ENCODE data around the gene SAMD9L.
"Not testable (repeated sequence)": the region's sequence is repeated elsewhere in the genome, so short reads cannot be mapped to it uniquely, and the experiment has no call there.

Gene SAMD9L

DNA sequence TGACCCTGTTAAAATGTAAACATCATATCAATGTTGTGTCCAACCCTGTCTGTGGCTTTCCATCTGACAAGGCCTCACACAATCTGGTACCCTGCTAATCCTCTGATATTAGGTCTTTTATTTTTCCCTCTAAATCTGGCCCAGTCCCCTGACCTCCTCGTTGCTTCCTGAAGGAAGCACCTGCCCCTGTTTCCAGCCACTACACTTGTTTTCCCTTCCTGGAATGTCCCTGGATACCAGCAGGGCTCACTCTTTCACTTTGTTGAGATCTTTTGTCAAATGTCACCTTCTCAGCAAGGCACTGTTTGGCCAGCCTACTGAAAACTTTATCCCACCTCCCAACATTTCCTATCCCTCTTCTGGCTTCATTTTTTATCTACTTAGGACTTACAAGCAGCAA lies 2.1 kb downstream of the SAMD9L start:
- Histone ChIP-seq H3K4me3 (ENCODE audit: low read depth, low read length) (no peak overlapping the region), H3K36me3 (ENCODE audit: control insufficient read depth, insufficient read depth, low read length) (no peaks in the 10 kb centered on the region), H3K9ac (ENCODE audit: low read depth, low read length) (no peak overlapping the region), H3K4me1 (ENCODE audit: control insufficient read depth, insufficient read depth, low read length) (peaks cover 6% of the 10 kb centered on the region), H3K27ac (ENCODE audit: low read depth, low read length) (no peak overlapping the region), H3K9me3 (ENCODE audit: control insufficient read depth, insufficient read depth, low read length) (no peaks in the 10 kb centered on the region), H3K27me3 (ENCODE audit: control insufficient read depth, insufficient read depth, low read length) (no peaks in the 10 kb centered on the region)

DNA sequence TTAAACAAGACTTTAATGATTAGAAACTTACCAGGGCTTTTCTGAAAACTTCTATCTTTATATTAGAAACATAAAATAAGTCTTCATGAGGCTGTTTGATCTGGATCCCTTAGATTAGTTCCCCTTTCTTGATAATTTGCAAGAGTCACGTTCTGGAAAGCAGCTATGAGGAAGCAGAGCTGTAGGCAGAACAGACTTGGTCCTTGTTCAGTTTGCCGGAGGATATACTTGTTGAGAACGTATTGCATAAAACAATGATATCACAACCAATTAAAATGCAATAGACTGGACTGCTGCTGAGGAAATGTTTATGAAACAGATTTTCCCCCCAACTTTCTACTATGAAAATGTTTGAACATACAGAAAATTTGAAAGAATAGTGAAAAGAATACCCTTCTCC lies 2.8 kb downstream of the SAMD9L start:
- H3K4me3 ChIP-seq (ENCODE audit: low read depth, low read length) = no peak overlapping the region
- no peak overlapping the region for H3K9ac ChIP-seq (ENCODE audit: low read depth, low read length)

DNA sequence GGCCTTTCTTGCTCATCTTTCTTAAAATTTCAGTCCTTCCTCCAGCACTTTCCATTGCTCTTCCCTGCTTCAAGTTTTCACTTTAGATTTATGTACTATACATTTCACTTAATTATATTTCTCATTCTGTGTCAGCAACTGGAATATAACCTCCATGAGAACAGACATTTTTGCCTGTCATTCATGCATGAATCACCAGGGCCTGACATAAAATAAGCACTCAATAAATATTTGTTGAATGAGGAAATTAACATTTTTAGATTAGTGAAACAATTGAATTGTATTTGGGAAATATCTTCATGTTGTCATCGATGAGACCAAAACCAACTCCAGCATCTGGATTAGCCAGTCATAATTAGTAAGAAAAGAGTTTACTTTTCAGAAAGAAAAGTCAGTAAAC lies 6.1 kb downstream of the SAMD9L start:
- Histone ChIP-seq H3K36me3 (ENCODE audit: control insufficient read depth, insufficient read depth, low read length) (no peaks in the 10 kb centered on the region), H3K27me3 (ENCODE audit: control insufficient read depth, insufficient read depth, low read length) (no peaks in the 10 kb centered on the region), H3K9ac (ENCODE audit: low read depth, low read length) (no peak overlapping the region), H3K27ac (ENCODE audit: low read depth, low read length) (no peak overlapping the region), H3K4me1 (ENCODE audit: control insufficient read depth, insufficient read depth, low read length) (no peaks in the 10 kb centered on the region), H3K4me3 (ENCODE audit: low read depth, low read length) (no peak overlapping the region), H3K9me3 (ENCODE audit: control insufficient read depth, insufficient read depth, low read length) (no peaks in the 10 kb centered on the region)

More for the DNA sequence above, 2.8 kb downstream of the SAMD9L start:
- no peaks in the 10 kb centered on the region for H3K9me3 ChIP-seq (ENCODE audit: control insufficient read depth, insufficient read depth, low read length)
- H3K27me3 ChIP-seq (ENCODE audit: control insufficient read depth, insufficient read depth, low read length) = no peaks in the 10 kb centered on the region
- no peak overlapping the region for H3K27ac ChIP-seq (ENCODE audit: low read depth, low read length)
- peaks cover 6% of the 10 kb centered on the region for H3K4me1 ChIP-seq (ENCODE audit: control insufficient read depth, insufficient read depth, low read length)
- H3K36me3 ChIP-seq (ENCODE audit: control insufficient read depth, insufficient read depth, low read length) = no peaks in the 10 kb centered on the region

DNA sequence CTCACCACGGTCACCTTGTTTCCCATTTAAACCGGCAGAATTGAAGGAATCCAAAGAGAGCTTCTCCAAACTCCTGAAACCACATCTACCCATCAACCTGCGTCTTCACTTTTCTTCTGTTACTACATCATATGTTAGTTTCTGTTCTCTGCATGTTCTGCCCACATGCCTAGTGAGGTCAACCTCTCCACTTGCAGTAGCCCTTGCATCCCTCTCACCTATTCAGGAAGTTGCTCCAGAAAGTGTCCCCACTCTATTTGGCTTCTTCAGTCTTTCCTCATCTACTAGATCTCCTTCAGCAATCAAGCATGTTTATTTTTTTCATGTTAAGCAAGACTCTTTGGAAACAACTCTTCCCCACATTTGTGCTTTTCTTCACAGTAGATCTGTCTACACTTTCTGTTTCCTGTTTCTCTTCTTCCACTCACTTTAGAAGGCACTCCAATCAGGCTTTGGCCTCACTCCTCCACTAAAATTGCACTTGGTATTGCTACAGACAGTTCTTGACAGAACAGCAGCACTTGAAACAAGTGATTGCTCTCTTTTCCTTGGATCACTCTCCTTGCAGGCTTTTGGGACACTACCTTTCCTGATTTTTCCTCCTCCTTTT lies 7.5 kb downstream of the SAMD9L start:
- H3K4me1 ChIP-seq (ENCODE audit: control insufficient read depth, insufficient read depth, low read length) = no peaks in the 10 kb centered on the region
- no peaks in the 10 kb centered on the region for H3K27me3 ChIP-seq (ENCODE audit: control insufficient read depth, insufficient read depth, low read length)
- no peak overlapping the region for H3K27ac ChIP-seq (ENCODE audit: low read depth, low read length)
- H3K9me3 ChIP-seq (ENCODE audit: control insufficient read depth, insufficient read depth, low read length) = no peaks in the 10 kb centered on the region
- H3K4me3 ChIP-seq (ENCODE audit: low read depth, low read length) = no peak overlapping the region
- H3K9ac ChIP-seq (ENCODE audit: low read depth, low read length) = no peak overlapping the region
- H3K36me3 ChIP-seq (ENCODE audit: control insufficient read depth, insufficient read depth, low read length) = no peaks in the 10 kb centered on the region

DNA sequence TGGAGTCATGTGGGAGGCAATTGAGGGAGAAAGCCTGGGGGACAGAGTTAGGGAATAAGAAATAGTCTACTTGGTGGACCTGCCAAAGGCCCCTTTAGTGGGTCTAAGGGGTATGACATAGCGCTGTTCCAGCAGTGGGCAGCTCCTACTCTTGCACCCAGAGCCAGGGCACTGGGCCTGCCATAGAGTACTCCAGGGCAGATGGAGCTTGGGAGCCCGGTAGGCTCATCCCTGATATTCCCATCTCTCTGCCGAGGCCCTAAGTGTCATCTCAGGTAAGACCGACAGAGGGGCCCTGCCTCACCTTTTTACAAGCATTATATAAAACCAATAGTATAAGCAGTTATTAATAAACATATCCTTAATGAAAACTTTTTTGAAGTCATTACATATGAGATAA lies 9.6 kb downstream of the SAMD9L start:
- H3K4me3 ChIP-seq (ENCODE audit: low read depth, low read length) = no peak overlapping the region
- H3K9me3 ChIP-seq (ENCODE audit: control insufficient read depth, insufficient read depth, low read length) = no peaks in the 10 kb centered on the region
- H3K36me3 ChIP-seq (ENCODE audit: control insufficient read depth, insufficient read depth, low read length) = no peaks in the 10 kb centered on the region

DNA sequence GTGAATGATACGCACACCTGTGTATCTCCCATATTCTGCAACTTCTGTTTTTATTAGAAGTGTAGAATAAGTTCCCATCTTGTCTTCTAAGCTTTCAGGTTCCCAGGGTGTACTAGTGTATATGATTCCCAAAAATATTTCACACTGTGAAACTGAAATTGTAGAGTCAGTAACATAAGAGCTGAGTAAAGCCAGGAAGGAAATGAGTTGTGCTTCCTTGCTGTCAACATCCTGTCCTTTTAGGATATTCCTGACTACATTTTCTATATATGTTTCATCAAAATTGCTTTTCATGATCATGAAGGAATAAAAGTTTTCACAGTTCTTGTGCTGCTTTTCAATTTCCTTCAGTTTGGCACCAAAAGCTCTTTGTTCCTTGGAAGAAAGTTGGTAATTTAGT lies 15.2 kb downstream of the SAMD9L start:
- H3K4me1 ChIP-seq (ENCODE audit: control insufficient read depth, insufficient read depth, low read length) = no peaks in the 10 kb centered on the region
- no peaks in the 10 kb centered on the region for H3K36me3 ChIP-seq (ENCODE audit: control insufficient read depth, insufficient read depth, low read length)
- H3K27ac ChIP-seq (ENCODE audit: low read depth, low read length) = no peak overlapping the region
- no peaks in the 10 kb centered on the region for H3K9me3 ChIP-seq (ENCODE audit: control insufficient read depth, insufficient read depth, low read length)
- no peak overlapping the region for H3K9ac ChIP-seq (ENCODE audit: low read depth, low read length)
- H3K4me3 ChIP-seq (ENCODE audit: low read depth, low read length) = no peak overlapping the region
- H3K27me3 ChIP-seq (ENCODE audit: control insufficient read depth, insufficient read depth, low read length) = no peaks in the 10 kb centered on the region

More for the DNA sequence above, 9.6 kb downstream of the SAMD9L start:
- no peak overlapping the region for H3K9ac ChIP-seq (ENCODE audit: low read depth, low read length)
- no peak overlapping the region for H3K27ac ChIP-seq (ENCODE audit: low read depth, low read length)
- H3K27me3 ChIP-seq (ENCODE audit: control insufficient read depth, insufficient read depth, low read length) = no peaks in the 10 kb centered on the region
- H3K4me1 ChIP-seq (ENCODE audit: control insufficient read depth, insufficient read depth, low read length) = no peaks in the 10 kb centered on the region

DNA sequence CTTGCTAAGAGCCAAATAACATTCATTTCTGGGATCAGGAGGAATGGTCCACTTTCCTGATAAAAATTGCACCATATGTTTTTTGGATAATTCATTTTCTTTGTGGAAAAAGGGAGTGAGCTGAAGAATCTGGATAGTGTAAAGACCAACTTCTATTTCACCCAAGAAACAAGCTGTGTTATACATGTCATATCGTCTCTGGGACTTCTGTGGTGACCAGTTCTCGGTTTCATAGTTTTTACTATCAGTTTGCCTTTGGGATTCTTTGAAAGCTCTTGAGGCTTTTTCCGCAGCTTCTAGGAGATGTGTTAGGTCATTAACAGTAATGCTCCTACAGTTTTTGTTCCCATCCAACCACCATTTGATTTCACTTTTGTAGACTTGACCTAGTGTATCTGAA lies 16.0 kb downstream of the SAMD9L start:
- Histone ChIP-seq H3K4me3 (ENCODE audit: low read depth, low read length) (no peak overlapping the region), H3K9me3 (ENCODE audit: control insufficient read depth, insufficient read depth, low read length) (peaks cover 6% of the 10 kb centered on the region; the same call in 1 of the 2 replicates), H3K36me3 (ENCODE audit: control insufficient read depth, insufficient read depth, low read length) (no peaks in the 10 kb centered on the region), H3K27me3 (ENCODE audit: control insufficient read depth, insufficient read depth, low read length) (no peaks in the 10 kb centered on the region), H3K27ac (ENCODE audit: low read depth, low read length) (no peak overlapping the region), H3K4me1 (ENCODE audit: control insufficient read depth, insufficient read depth, low read length) (no peaks in the 10 kb centered on the region), H3K9ac (ENCODE audit: low read depth, low read length) (no peak overlapping the region)

DNA sequence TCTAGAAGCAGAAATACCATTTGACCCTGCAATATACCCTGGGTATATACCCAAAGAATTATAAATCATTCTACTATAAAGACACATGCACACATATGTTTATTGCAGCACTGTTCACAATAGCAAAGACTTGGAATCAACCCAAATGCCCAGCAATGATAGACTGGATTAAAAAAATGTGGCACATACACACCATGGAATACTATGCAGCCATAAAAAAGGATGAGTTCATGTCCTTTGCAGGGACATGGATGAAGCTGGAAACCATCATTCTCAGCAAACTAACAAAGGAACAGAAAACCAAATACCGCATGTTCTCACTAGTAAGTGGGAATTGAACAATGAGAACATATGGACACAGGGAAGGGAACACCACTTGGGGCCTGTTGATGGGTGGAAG lies 21.2 kb downstream of the SAMD9L start:
- H3K4me3 ChIP-seq (ENCODE audit: low read depth, low read length); H3K36me3 ChIP-seq (ENCODE audit: control insufficient read depth, insufficient read depth, low read length); H3K27ac ChIP-seq (ENCODE audit: low read depth, low read length); H3K27me3 ChIP-seq (ENCODE audit: control insufficient read depth, insufficient read depth, low read length); H3K4me1 ChIP-seq (ENCODE audit: control insufficient read depth, insufficient read depth, low read length); H3K9me3 ChIP-seq (ENCODE audit: control insufficient read depth, insufficient read depth, low read length); H3K9ac ChIP-seq (ENCODE audit: low read depth, low read length): not testable (repeated sequence)

DNA sequence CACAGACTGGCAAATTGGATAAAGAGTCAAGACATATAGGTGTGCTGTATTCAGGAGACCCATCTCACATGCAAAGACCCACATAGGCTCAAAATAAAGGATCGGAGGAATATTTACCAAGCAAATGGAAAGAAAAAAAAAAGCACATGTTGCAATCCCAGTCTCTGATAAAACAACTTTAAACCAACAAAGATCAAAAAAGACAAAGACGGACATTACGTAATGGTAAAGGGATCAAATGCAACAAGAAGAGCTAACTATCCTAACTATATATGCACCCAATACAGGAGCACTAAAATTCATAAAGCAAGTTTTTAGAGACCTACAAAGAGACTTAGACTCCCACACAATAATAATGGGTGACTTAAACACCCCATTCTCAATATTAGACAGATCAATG lies 24.7 kb downstream of the SAMD9L start:
- not testable (repeated sequence) for H3K4me1 ChIP-seq (ENCODE audit: control insufficient read depth, insufficient read depth, low read length); H3K36me3 ChIP-seq (ENCODE audit: control insufficient read depth, insufficient read depth, low read length); H3K9ac ChIP-seq (ENCODE audit: low read depth, low read length); H3K4me3 ChIP-seq (ENCODE audit: low read depth, low read length); H3K27ac ChIP-seq (ENCODE audit: low read depth, low read length); H3K9me3 ChIP-seq (ENCODE audit: control insufficient read depth, insufficient read depth, low read length); H3K27me3 ChIP-seq (ENCODE audit: control insufficient read depth, insufficient read depth, low read length)

DNA sequence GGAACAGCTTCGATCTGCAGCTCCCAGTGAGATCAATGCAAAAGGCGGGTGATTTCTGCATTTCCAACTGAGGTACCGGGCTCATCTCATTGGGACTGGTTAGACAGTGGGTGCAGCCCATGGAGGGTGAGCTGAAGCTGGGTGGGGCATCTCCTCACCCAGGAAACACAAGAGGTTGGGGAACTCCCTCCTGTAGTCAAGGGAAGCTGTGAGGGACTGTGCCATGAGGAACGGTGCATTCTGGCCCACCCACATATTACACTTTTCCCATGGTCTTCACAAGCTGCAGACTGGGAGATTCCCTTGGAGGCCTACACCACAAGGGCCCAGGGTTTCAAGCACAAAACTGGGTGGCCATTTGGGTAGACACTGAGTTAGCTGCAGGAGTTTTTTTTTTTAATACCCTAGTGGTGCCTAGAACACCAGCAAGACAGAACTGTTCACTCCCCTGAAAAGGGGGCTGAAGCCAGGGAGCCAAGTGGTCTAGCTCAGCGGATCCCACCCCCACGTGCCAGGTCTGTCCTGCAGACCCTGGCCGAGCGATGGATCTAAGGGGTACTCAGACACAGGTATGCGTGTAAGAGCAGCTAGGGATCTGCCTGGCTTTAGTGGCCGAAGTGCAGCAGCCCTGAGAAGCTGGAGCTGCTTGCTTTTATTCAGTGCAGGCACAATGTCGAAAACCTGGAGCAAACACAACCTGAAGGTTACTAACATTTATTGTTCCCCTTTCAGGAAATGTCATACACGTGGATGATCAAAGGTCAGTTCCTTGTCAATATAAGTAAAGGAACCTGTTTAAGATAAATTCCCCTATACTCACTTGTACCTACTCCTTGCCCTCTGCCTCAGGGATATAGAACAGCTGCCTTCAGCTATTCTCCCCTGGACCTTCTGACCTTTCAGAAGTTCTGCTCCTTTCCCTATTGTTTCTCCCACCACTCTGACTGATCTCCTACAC lies 27.3 kb downstream of the SAMD9L start:
- H3K4me1 ChIP-seq (ENCODE audit: control insufficient read depth, insufficient read depth, low read length) = no peaks in the 10 kb centered on the region
- H3K4me3 ChIP-seq (ENCODE audit: low read depth, low read length) = no peak overlapping the region
- no peaks in the 10 kb centered on the region for H3K27me3 ChIP-seq (ENCODE audit: control insufficient read depth, insufficient read depth, low read length)
- no peaks in the 10 kb centered on the region for H3K9me3 ChIP-seq (ENCODE audit: control insufficient read depth, insufficient read depth, low read length)
- H3K36me3 ChIP-seq (ENCODE audit: control insufficient read depth, insufficient read depth, low read length) = no peaks in the 10 kb centered on the region
- H3K9ac ChIP-seq (ENCODE audit: low read depth, low read length) = no peak overlapping the region
- H3K27ac ChIP-seq (ENCODE audit: low read depth, low read length) = no peak overlapping the region

DNA sequence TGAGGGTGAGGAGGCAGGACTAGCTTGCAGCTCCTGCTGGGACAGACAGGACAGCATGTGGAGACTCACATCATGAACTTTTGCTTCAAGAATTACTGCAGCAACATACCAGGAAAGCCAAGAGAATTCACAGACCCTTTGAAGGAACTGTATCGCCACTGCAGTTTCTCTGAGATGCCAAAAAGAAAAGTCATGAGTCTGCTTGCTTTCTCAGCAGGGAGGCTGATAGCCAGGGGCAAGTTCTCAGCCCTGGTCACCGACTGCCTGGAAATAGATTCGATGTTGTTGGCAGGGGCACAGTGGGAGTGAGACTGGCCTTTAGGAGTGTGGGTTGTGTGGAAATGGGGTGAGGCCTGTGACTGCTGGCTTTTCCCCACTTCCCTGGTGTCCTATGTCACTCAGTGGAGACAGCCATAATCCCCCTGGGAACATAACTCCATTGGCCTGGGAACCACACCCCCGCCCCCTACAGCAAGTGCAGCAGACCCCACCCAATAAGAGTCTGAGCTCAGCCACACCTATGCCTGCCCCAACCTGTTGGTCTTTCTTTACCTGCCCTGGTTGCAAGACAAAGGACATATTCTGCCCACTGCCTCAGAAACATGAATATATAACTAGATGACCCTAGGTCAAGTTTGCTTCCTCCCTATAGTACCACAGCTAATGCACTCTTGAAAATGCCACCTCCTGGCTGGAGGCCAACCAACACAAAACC lies 28.8 kb downstream of the SAMD9L start:
- Histone ChIP-seq H3K9ac (ENCODE audit: low read depth, low read length) (no peak overlapping the region), H3K9me3 (ENCODE audit: control insufficient read depth, insufficient read depth, low read length) (no peaks in the 10 kb centered on the region), H3K4me3 (ENCODE audit: low read depth, low read length) (no peak overlapping the region), H3K4me1 (ENCODE audit: control insufficient read depth, insufficient read depth, low read length) (no peaks in the 10 kb centered on the region), H3K36me3 (ENCODE audit: control insufficient read depth, insufficient read depth, low read length) (no peaks in the 10 kb centered on the region), H3K27ac (ENCODE audit: low read depth, low read length) (no peak overlapping the region), H3K27me3 (ENCODE audit: control insufficient read depth, insufficient read depth, low read length) (no peaks in the 10 kb centered on the region)
